Kidney (tissue), 14 donors: ENCODE measurements around the gene PRDM10. TPM values are rescaled to one million over a fixed set of nuclear protein-coding genes. Genes with fewer than 3 reads are reported as not detected.

Experiments used
- DNase-seq, 5 donors: peaks; one replicate each; pipeline ENCODE4 v3.0.0-alpha.2; 2013 to 2020
- FAIRE-seq: peaks from 2 replicates; lab custom pipeline; 2012; peaks lifted over from hg19 to GRCh38; lab: Jason Lieb, UNC
- H3K27ac ChIP-seq, 2 donors: one replicate each; pipeline ENCODE4 v1.7.0; 2013; ENCODE audit warnings: low read depth in 2 of 2, low read length in 2 of 2, inconsistent platforms in 1 of 2
- H3K27me3 ChIP-seq: one replicate; pipeline ENCODE4 v1.7.1; 2013; ENCODE audit warnings: low read length, inconsistent platforms; ENCODE audit not compliant: control insufficient read depth, insufficient read depth
- H3K36me3 ChIP-seq, 3 donors: one replicate each; pipeline versions ENCODE4 v1.7.0 to v1.7.1; 2013; ENCODE audit warnings: low read length in 3 of 3, control low read depth in 1 of 3, inconsistent platforms in 1 of 3; ENCODE audit not compliant: insufficient read depth in 3 of 3, control insufficient read depth in 2 of 3
- H3K4me1 ChIP-seq, 3 donors: one replicate each; pipeline versions ENCODE4 v1.7.0 to v1.7.1; 2013; ENCODE audit warnings: low read length in 3 of 3, inconsistent platforms in 1 of 3, low read depth in 1 of 3; ENCODE audit not compliant: control insufficient read depth in 2 of 3, insufficient read depth in 2 of 3
- H3K4me3 ChIP-seq, 3 donors: one replicate each; pipeline versions ENCODE4 v1.7.0 to v1.8.1; 2013; ENCODE audit warnings: low read length in 3 of 3, control low read depth in 1 of 3, inconsistent platforms in 1 of 3
- H3K9ac ChIP-seq, 3 donors: one replicate each; pipeline versions ENCODE4 v1.7.0 to v1.7.1; 2013; ENCODE audit warnings: low read length in 3 of 3, control low read depth in 1 of 3, inconsistent platforms in 1 of 3
- H3K9me3 ChIP-seq, 3 donors: one replicate each; pipeline versions ENCODE4 v1.7.0 to v1.7.1; 2013; ENCODE audit warnings: low read length in 3 of 3, control low read depth in 1 of 3, inconsistent platforms in 1 of 3; ENCODE audit not compliant: control insufficient read depth in 2 of 3, insufficient read depth in 1 of 3
- intact Hi-C: fragments of 100-400 bp; cut with DNase I; formaldehyde crosslinking; loops from one replicate; pipeline ENCODE4 v1.11.1; 2022
- polyA plus RNA-seq: library from polyadenylated mRNA; stranded (reverse); fragments of 350-450 nt; fragmentation: Illumina TruSeq; extraction: RNeasy Lipid Tissue Mini Kit (QIAGEN cat#74804); gene quantifications from one replicate; pipeline ENCODE4 v1.2.3, GENCODE V29; 2014; ENCODE audit warnings: low read depth, low replicate concordance; ENCODE audit not compliant: insufficient read depth
- total RNA-seq: library from RNA; stranded (reverse); fragmentation: NEBNext Ultra II Directional; extraction: Animal tissue kit (Norgen Biotek cat#: 25700); gene quantifications from one replicate; pipeline ENCODE4 v1.2.1, GENCODE V29; 2021
- TF ChIP-seq, protein P1 (sequence below): IDR thresholded peaks from 3 replicates; pipeline ENCODE4 v1.5.1; 2012; ENCODE audit warnings: mild to moderate bottlenecking, moderate library complexity, borderline replicate concordance; ENCODE audit not compliant: insufficient read depth; ENCODE audit errors: extremely low read depth
- donor health status: control.
- donor health status: control.
- donor health status: control.
- donor health status: control.
- donor health status: control.
- donor health status: DM: yes; HTN: yes; CAD: no.
- donor health status: Normal renal cell carcinoma (clear cell type).

Gene PRDM10
- total and polyA plus RNA-seq, 2 donors from 2014 or later: 1.5 to 8.0 TPM

DNA sequence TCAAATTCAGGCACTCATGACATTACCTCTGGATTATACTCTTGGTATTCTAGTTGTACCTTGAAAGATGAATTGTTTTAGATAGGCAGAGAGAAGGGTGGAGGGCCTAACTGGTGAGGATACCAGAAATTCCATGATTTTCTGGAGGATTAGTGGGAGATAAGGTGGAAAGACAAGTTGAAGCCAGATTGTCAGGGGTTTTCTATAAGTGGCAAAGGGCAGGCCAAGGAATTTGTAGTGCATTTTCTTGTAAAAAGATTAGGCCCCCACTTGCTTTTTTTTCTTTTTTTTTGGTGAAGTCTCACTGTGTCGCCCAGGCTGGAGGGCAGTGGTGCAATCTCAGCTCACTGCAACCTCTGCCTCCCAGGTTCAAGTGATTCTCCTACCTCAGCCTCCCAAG, 28.4 kb upstream of the PRDM10 start:
- Histone ChIP-seq H3K27me3 (no peaks in the 10 kb centered on the region), H3K4me1 (no peaks in the 10 kb centered on the region), H3K4me3 (no peak overlapping the region), H3K9ac (no peak overlapping the region), H3K36me3 (no peaks in the 10 kb centered on the region), H3K9me3 (no peaks in the 10 kb centered on the region), H3K27ac (no peak overlapping the region)
- DNase-seq (no peak), FAIRE-seq (no peak)
- TF ChIP-seq, protein P1, sequence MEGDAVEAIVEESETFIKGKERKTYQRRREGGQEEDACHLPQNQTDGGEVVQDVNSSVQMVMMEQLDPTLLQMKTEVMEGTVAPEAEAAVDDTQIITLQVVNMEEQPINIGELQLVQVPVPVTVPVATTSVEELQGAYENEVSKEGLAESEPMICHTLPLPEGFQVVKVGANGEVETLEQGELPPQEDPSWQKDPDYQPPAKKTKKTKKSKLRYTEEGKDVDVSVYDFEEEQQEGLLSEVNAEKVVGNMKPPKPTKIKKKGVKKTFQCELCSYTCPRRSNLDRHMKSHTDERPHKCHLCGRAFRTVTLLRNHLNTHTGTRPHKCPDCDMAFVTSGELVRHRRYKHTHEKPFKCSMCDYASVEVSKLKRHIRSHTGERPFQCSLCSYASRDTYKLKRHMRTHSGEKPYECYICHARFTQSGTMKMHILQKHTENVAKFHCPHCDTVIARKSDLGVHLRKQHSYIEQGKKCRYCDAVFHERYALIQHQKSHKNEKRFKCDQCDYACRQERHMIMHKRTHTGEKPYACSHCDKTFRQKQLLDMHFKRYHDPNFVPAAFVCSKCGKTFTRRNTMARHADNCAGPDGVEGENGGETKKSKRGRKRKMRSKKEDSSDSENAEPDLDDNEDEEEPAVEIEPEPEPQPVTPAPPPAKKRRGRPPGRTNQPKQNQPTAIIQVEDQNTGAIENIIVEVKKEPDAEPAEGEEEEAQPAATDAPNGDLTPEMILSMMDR: no peak
- intact Hi-C loops: no loop called here

DNA sequence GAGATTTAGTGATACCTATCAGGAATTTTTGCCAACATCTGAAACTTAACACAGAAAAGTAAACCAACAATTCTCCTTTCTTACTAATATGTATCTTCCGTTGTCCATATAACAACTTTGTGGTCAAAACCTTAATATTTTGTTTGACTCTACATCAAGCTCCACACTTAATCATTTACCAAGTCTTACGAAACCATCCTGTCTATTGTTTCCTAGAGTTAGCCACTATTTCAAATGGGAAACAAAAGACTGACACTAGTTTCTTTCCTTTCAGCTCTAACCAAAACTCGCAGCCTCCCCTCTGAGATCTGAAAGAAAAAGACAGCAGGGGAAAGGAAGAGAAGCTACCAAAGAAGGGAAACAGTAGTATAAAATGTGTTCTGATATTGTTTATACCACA, 26.5 kb upstream of the PRDM10 start:
- no peak for FAIRE-seq
- TF ChIP-seq, protein P1: no peak

GRCh38 chr11:130025371-130025770, 22.7 kb upstream of the PRDM10 start:
- H3K4me3 ChIP-seq: no peak overlapping the region
- no peaks in the 10 kb centered on the region for H3K9me3 ChIP-seq
- no peak overlapping the region for H3K27ac ChIP-seq
- TF ChIP-seq, protein P1: no peak
- no peak for DNase-seq
- no peak for FAIRE-seq
- no peaks in the 10 kb centered on the region for H3K36me3 ChIP-seq
- peaks cover 0 to 2% (median 0%) of the 10 kb centered on the region in 3 donors for H3K4me1 ChIP-seq
- H3K9ac ChIP-seq: no peak overlapping the region
- H3K27me3 ChIP-seq: no peaks in the 10 kb centered on the region
- intact Hi-C loops: no loop called here

More for the DNA sequence above, 26.5 kb upstream of the PRDM10 start:
- H3K4me1 ChIP-seq: no peaks in the 10 kb centered on the region
- H3K36me3 ChIP-seq: no peaks in the 10 kb centered on the region
- H3K4me3 ChIP-seq: no peak overlapping the region
- intact Hi-C loops: no loop called here
- no peaks in the 10 kb centered on the region for H3K27me3 ChIP-seq
- H3K27ac ChIP-seq: no peak overlapping the region
- no peak for DNase-seq
- H3K9me3 ChIP-seq: no peaks in the 10 kb centered on the region
- H3K9ac ChIP-seq: no peak overlapping the region

DNA sequence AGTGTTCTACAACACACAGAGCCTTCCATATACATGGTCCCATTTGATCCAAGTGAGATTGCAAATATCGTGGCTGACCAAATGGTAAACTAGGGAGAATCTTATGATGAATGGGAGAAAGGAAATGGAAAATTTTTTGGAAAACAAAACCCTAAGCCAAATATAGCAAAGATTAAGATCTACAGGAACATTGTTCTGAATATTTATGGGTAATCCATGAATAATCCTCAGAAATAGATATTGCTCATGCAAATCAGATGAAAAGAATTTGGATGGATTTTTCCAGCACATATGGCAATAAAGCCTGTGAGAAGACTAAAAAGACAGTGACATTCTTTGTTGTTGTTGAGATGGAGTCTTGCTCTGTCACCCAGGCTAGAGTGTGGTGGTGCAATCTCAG, 21.7 kb upstream of the PRDM10 start:
- TF ChIP-seq, protein P1: no peak
- Histone ChIP-seq H3K9me3 (no peaks in the 10 kb centered on the region), H3K27me3 (no peaks in the 10 kb centered on the region), H3K4me1 (peaks cover 0 to 2% (median 0%) of the 10 kb centered on the region in 3 donors), H3K27ac (no peak overlapping the region), H3K36me3 (no peaks in the 10 kb centered on the region), H3K9ac (no peak overlapping the region), H3K4me3 (no peak overlapping the region)
- no peak for DNase-seq
- intact Hi-C loops: no loop called here
- FAIRE-seq: no peak
